Subcutaneous adipose tissue (tissue), 4 donors: ENCODE measurements around the gene NOL3. TPM values are rescaled to one million over a fixed set of nuclear protein-coding genes. Genes with fewer than 3 reads are reported as not detected.

Source experiments
- total RNA-seq, 4 donors: library from RNA; depleted of rRNA; stranded (reverse); fragments of >200 nt; gene quantifications; one replicate each; pipeline ENCODE4 v1.1.0, GENCODE V29; 2016
- TF ChIP-seq, protein P1 (sequence below): fragments of 450-650 bp; IDR thresholded peaks from one replicate; pipeline ENCODE4 v1.5.1; 2016; ENCODE audit warnings: low read depth, mild to moderate bottlenecking, control low read depth, antibody characterized with exemption, moderate library complexity

The NOL3 gene
- total RNA-seq, 4 donors from 2014 or later: 22.9 to 106 (median 57.4) TPM

DNA sequence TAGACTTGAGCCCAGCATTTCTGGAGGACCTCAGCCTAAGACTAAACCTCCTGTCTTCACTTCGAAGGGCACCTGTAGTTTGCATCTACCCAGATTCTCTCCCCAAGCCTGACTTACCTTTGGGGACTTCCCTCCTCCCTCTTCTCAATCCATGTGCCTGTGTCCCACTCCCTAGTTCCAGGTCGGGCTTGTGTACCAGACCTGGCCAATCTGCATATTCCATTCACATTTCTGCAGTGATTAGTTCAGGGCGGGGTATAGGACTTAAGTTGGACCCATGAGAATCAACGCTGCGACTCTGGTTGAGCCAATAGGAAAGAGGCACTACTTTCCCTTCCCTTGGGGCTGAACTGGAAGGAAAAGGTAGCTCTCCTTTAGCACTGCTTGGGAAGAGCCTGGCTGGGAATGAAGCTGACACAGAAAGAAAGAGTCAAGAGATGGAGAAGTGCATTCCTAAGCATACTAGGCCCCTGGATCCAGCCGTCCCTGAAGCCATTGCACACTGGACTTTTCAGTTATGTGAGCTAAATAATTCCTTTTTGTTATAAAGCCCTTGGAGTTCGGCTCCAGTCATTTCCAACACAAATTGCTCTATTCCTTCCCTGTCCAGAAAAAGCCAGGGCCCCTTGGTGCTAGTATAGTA lies 13.1 kb upstream of the NOL3 start:
- TF ChIP-seq, protein P1, sequence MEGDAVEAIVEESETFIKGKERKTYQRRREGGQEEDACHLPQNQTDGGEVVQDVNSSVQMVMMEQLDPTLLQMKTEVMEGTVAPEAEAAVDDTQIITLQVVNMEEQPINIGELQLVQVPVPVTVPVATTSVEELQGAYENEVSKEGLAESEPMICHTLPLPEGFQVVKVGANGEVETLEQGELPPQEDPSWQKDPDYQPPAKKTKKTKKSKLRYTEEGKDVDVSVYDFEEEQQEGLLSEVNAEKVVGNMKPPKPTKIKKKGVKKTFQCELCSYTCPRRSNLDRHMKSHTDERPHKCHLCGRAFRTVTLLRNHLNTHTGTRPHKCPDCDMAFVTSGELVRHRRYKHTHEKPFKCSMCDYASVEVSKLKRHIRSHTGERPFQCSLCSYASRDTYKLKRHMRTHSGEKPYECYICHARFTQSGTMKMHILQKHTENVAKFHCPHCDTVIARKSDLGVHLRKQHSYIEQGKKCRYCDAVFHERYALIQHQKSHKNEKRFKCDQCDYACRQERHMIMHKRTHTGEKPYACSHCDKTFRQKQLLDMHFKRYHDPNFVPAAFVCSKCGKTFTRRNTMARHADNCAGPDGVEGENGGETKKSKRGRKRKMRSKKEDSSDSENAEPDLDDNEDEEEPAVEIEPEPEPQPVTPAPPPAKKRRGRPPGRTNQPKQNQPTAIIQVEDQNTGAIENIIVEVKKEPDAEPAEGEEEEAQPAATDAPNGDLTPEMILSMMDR: no peak

DNA sequence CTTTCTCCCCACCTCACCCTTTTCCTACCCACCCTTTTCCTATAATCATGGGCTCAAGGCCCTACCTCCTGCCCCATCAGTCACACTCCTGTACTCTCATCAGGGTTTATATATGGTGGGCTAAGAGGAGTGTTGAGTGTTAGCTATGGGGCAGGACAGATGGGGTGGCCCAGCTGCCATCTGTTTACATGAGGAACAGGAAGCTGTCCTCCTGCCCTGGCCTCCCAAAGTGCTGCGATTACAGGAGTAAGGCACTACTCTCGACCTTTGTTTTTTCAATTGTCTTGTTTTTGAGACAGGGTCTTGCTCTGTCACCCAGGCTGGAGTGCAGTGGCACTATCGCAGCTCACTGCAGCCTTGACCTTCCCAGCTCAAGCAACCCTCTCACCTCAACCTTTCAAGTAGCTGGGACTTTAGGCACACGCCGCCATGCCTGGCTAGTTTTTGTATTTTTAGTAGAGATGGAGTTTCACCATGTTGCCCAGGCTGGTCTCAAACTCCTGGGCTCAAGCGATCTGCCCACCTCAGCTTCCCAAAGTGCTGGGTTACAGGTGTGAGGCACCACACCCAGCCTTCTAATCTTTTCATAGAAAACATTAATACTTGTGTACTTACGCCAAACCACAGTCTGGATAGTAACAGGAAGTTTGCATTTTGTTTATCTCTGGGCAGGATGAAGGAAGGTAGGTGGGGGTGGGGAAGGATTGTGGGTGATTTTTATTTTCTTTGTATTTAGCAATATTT lies 12.3 kb upstream of the NOL3 start:
- TF ChIP-seq, protein P1: no peak

DNA sequence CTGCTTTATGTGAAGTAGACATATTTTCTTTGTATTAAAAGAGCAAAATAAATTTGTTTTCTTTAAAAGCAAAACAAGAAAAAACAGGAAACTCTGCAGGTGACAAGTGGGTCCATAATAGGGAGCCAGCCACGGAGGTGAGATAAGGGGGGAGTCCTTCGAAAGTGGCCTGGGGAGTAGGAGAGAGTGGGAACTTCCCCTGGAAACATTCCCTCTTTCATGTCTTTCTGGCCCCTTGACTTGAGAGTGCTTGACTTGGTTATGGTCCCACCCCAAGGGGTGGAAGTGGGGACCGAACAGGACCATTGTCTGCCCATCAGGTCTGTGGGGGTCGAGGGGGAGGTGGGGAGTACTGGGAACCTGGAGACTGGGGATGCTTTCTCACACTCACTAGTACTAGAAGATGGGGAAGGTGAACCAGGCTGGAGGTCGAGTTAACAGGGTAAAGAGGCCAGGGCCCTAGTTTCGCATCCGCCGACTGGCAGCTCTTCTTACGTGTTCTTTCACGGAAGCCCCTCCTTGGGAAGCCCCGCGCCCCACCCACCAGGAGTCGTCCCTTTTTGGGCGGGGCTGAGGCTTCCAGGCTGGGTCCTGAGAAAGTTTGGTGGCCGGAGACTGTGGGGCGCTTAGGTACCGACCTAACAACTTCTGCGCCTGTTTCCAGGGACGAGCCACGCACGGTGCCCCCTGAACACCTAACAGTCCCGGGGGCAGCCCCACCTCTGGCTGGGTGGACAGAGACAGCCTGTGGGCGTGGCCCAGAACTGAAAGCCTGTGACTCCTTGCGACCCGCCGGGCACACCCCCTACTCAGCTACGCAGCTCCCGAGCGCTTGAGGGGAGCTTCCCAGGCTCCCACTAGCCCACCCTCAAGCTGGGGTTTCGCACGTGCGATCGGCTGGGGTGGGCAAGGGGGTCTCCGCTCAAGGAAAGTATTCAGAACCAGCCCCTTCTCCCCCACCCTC lies 11.4 kb upstream of the NOL3 start:
- TF ChIP-seq, protein P1: no peak

DNA sequence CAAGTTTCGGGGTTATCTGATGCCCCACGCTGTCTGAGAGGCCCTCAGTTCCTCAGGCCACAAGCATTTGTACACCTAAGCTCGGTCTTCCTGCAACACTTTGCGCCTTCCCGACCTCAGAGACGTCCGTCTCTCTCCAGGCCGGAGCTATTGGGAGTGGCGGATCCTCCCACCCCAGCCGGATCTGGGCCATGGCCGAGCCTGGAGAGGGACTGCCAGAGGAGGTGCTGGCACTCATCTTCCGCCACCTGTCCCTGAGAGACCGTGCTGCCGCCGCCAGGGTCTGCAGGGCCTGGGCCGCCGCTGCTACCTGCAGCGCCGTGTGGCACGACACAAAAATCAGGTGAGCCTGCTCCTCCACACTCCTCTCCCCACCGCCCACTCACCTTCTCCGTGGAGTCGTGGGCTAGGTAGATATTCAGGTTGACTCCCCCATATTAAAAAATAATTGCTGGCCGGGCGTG lies 8.7 kb upstream of the NOL3 start:
- TF ChIP-seq, protein P1: no peak

DNA sequence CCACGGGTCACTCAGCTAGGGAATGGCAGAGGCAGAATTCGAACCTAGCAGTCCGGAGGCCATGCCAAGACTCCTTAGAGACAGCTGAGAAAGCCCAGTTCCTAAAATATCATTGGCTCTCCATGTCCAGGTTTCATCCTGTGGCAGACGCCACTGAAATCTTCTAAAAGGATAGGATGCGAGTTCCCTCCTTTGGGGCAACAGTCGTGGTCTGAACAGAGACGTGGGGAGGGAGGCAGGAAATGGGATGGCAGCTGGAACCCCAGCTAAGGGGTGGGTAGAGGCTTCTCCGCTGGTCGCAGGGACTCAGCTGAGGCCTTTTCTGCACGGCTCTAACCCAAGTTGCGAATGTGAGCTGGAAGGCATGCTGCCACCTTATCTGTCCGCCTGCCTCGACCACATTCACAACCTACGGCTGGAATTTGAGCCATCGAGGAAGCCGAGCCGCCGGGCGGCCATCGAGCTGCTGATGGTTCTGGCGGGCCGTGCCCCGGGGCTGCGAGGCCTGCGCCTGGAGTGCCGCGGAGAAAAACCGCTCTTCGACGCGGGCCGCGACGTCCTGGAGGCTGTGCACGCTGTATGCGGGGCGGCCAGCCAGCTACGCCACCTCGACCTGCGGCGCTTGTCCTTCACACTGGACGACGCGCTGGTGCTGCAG lies 7.7 kb upstream of the NOL3 start:
- TF ChIP-seq, protein P1: no peak

DNA sequence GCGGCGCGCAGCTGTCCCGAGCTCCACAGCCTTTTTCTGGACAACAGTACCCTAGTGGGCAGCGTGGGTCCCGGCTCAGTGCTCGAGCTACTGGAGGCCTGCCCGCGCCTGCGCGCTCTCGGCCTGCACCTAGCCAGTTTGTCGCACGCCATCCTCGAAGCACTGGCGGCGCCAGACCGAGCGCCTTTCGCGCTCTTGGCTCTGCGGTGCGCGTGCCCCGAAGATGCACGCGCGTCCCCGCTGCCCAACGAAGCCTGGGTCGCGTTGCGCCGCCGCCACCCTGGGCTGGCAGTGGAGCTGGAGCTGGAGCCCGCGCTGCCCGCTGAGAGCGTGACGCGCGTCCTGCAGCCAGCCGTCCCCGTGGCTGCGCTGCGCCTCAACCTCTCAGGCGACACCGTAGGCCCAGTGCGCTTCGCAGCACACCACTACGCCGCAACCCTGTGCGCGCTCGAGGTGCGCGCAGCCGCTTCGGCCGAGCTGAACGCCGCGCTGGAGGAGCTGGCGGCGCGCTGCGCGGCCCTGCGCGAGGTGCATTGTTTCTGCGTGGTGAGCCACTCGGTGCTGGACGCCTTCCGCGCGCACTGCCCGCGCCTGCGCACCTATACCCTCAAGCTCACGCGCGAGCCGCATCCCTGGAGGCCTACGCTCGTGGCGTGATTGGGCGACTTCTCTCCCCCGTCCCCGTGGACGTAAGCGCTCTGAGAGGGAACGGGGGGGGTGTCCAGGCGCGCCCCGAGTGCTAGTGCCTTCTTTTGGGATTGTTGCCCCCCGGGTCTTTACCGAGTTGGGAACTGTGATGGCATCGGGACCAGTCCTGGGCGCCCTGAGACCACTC lies 7.0 kb upstream of the NOL3 start:
- TF ChIP-seq, protein P1: no peak
